HCT116 (cell line): ENCODE results near the gene CERCAM.

Experiments used
- CEBPB ChIP-seq: IDR thresholded peaks from 2 replicates; pipeline ENCODE4 v1.6.1; 2012; ENCODE audit warnings: low read depth
- EGR1 ChIP-seq: IDR thresholded peaks from 2 replicates; pipeline ENCODE4 v1.6.1; 2012; ENCODE audit warnings: low read depth
- EZH2 ChIP-seq: fragments of 200-600 bp; sonication (generic); IDR thresholded peaks from 2 replicates; pipeline ENCODE4 v1.6.1; 2017; ENCODE audit warnings: antibody characterized with exemption, mixed run types
- EZH2phosphoT487 ChIP-seq: fragments of 200-600 bp; IDR thresholded peaks from 2 replicates; pipeline ENCODE4 v1.6.1; 2018; ENCODE audit warnings: antibody characterized with exemption, borderline replicate concordance
- POLR2A ChIP-seq: IDR thresholded peaks from 2 replicates; pipeline ENCODE4 v1.7.0; 2011; ENCODE audit warnings: borderline replicate concordance; ENCODE audit not compliant: insufficient read depth, insufficient read length; ENCODE audit errors: extremely low read depth
- POLR2AphosphoS5 ChIP-seq: IDR thresholded peaks from 2 replicates; pipeline ENCODE4 v1.6.1; 2011; ENCODE audit warnings: mild to moderate bottlenecking, low read depth, low read length, moderate library complexity
- RAD21 ChIP-seq: IDR thresholded peaks from 2 replicates; pipeline ENCODE4 v1.6.1; 2012; ENCODE audit warnings: low read depth, mild to moderate bottlenecking
- SRF ChIP-seq: IDR thresholded peaks from 2 replicates; pipeline ENCODE4 v1.6.1; 2012; ENCODE audit warnings: low read depth
- TF ChIP-seq, protein P1 (sequence below), 3 experiments: fragments of 200-600 bp in 1 of 3; sonication (generic) in 1 of 3; IDR thresholded peaks in 2 of 3; conservative IDR thresholded peaks in 1 of 3; 2 replicates each; pipeline ENCODE4 v1.5.1; 2012 to 2017; ENCODE audit warnings: low read depth in 2 of 3, low read length in 2 of 3, antibody characterized with exemption in 1 of 3, borderline replicate concordance in 1 of 3, control low read depth in 1 of 3, mild to moderate bottlenecking in 1 of 3, mixed read lengths in 1 of 3, mixed run types in 1 of 3, moderate library complexity in 1 of 3; ENCODE audit not compliant: insufficient read depth in 1 of 3
- TF ChIP-seq, protein P2 (sequence below): IDR thresholded peaks from 2 replicates; pipeline ENCODE4 v1.6.1; 2012

DNA sequence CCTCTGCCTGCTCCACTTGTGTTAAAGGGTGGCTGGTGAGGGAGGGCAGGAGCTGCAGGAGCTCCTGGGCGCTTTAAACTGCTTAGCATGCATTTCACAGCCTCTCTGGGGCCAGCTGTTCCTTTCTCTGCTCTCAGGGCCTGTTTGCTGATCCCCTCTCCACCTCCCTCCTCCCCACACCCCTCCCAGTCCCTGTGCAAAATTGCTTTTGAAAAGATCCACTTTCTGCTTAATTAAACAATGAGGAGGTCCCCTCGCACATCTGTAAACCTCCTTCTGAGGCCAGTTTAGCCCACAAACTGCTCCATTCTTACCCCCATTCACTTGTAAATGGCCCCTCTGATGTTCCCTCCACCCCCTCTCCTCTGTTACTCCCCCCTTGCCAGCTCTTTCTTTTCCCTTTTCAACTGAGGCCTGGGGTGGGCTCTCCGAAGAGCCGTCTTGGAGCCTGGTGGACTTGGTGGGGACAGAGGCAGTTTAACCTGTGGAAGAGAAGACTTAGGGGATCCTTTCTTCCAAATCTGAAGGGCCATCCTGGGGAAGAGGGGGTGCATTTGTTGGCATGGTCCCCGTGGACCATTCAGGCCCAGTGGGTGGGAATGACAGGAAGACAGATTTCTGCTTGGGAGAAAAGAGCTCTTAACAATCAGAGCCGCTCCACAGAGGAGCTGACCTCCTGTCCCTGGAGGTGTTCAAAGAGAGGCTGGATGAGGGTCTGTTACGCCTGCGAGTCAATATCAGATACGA, 37.5 kb upstream of the CERCAM start:
- TF ChIP-seq, protein P1, sequence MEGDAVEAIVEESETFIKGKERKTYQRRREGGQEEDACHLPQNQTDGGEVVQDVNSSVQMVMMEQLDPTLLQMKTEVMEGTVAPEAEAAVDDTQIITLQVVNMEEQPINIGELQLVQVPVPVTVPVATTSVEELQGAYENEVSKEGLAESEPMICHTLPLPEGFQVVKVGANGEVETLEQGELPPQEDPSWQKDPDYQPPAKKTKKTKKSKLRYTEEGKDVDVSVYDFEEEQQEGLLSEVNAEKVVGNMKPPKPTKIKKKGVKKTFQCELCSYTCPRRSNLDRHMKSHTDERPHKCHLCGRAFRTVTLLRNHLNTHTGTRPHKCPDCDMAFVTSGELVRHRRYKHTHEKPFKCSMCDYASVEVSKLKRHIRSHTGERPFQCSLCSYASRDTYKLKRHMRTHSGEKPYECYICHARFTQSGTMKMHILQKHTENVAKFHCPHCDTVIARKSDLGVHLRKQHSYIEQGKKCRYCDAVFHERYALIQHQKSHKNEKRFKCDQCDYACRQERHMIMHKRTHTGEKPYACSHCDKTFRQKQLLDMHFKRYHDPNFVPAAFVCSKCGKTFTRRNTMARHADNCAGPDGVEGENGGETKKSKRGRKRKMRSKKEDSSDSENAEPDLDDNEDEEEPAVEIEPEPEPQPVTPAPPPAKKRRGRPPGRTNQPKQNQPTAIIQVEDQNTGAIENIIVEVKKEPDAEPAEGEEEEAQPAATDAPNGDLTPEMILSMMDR (IDR thresholded peaks at IDR 0.05 in 2 of 3, conservative IDR thresholded peaks at IDR 0.05 in 1 of 3; ENCODE audit: borderline replicate concordance in 1 of 3, insufficient read depth in 1 of 3, low read depth in 2 of 3, low read length in 2 of 3) = no peak
- TF ChIP-seq, protein P2, sequence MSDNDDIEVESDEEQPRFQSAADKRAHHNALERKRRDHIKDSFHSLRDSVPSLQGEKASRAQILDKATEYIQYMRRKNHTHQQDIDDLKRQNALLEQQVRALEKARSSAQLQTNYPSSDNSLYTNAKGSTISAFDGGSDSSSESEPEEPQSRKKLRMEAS = no peak
- TF ChIP-seq RAD21 (no peak), EZH2 (no peak), CEBPB (no peak), SRF (no peak), EGR1 (no peak), POLR2AphosphoS5 (no peak), EZH2phosphoT487 (no peak), POLR2A (no peak)
